Activated T-helper 1 cell treated with anti-CD3 and anti-CD28 coated beads, Interleukin-12 subunit alpha, Interleukin-12 subunit beta, Interleukin-2, Interleukin-4 antibody, amounts not matched to agents 30 ng/mL and 10 ng/mL and 1 ng/mL, durations not matched to agents 14 hours and 24 hours and 36 hours (primary cell): ENCODE data around the gene TRIP10. TPM values are rescaled to one million over a fixed set of nuclear protein-coding genes. Genes with fewer than 3 reads are reported as not detected.

ENCODE experiments used
- DNase-seq: peaks from one replicate; pipeline ENCODE4 v3.0.0; 2021; ENCODE audit warnings: low spot score
- H3K27ac Mint-ChIP-seq: one replicate; pipeline ENCODE4 v1.8.0; 2021; ENCODE audit warnings: mild to moderate bottlenecking, mixed read lengths
- H3K27me3 Mint-ChIP-seq: one replicate; pipeline ENCODE4 v1.8.0; 2022; ENCODE audit warnings: mild to moderate bottlenecking, moderate library complexity, mixed read lengths; ENCODE audit not compliant: insufficient read depth
- H3K36me3 Mint-ChIP-seq: one replicate; pipeline ENCODE4 v1.8.0; 2021; ENCODE audit warnings: low read depth, mixed read lengths
- H3K4me1 Mint-ChIP-seq: one replicate; pipeline ENCODE4 v1.8.0; 2021; ENCODE audit warnings: low read depth, mixed read lengths
- H3K4me3 Mint-ChIP-seq: one replicate; pipeline ENCODE4 v1.8.0; 2021; ENCODE audit warnings: mild to moderate bottlenecking, moderate library complexity, mixed read lengths
- H3K9me3 Mint-ChIP-seq: one replicate; pipeline ENCODE4 v1.8.0; 2021; ENCODE audit warnings: mixed read lengths
- intact Hi-C: fragments of 100-400 bp; cut with micrococcal nuclease; formaldehyde crosslinking; loops from one replicate; pipeline ENCODE4 v1.15.1; 2024
- total RNA-seq: library from RNA; stranded (reverse); gene quantifications from 2 replicates; pipeline ENCODE4 v1.2.3, GENCODE V29; 2022

Gene TRIP10
- total RNA-seq, 1 donor from 2014 or later, result 62.0 TPM

GRCh38 chr19:6723108-6723618 is 16.3 kb upstream of the TRIP10 start:
- Mint-ChIP-seq H3K4me3 (no peak overlapping the region), H3K4me1 (peaks cover 25% of the 10 kb centered on the region), H3K27me3 (peaks cover 6% of the 10 kb centered on the region), H3K9me3 (no peaks in the 10 kb centered on the region), H3K36me3 (no peaks in the 10 kb centered on the region), H3K27ac (no peak overlapping the region)
- intact Hi-C loops, result loop anchor here (5.0 kb wide), 1 partner anchor 91 kb away; no protein-coding TSS in a partner anchor
- DNase-seq, result no peak

GRCh38 chr19:6723738-6724137 is 15.7 kb upstream of the TRIP10 start:
- Mint-ChIP-seq H3K27me3 (peaks cover 6% of the 10 kb centered on the region), H3K36me3 (no peaks in the 10 kb centered on the region), H3K4me1 (peaks cover 30% of the 10 kb centered on the region), H3K4me3 (no peak overlapping the region), H3K9me3 (no peaks in the 10 kb centered on the region), H3K27ac (no peak overlapping the region)
- intact Hi-C loops, result loop anchor here (5.0 kb wide), 1 partner anchor 91 kb away; no protein-coding TSS in a partner anchor
- DNase-seq, result no peak

- Mint-ChIP-seq H3K27ac (no peak overlapping the region), H3K9me3 (no peaks in the 10 kb centered on the region), H3K27me3 (peaks cover 4% of the 10 kb centered on the region), H3K4me1 (peaks cover 26% of the 10 kb centered on the region), H3K36me3 (peaks cover 5% of the 10 kb centered on the region), H3K4me3 (no peak overlapping the region)
- intact Hi-C loops, result loop anchor here (5.0 kb wide), 1 partner anchor 93 kb away; no protein-coding TSS in a partner anchor
- no peak for DNase-seq
Measured at GRCh38 chr19:6724631-6725492, 14.6 kb upstream of the TRIP10 start.

- no peak for DNase-seq
- H3K27ac Mint-ChIP-seq, result no peak overlapping the region
- intact Hi-C loops, result no loop called here
- H3K9me3 Mint-ChIP-seq, result no peaks in the 10 kb centered on the region
- peaks cover 18% of the 10 kb centered on the region for H3K4me1 Mint-ChIP-seq
- H3K36me3 Mint-ChIP-seq, result peaks cover 7% of the 10 kb centered on the region
- peaks cover 4% of the 10 kb centered on the region for H3K27me3 Mint-ChIP-seq
- H3K4me3 Mint-ChIP-seq, result no peak overlapping the region
Measured at GRCh38 chr19:6725513-6726231, 13.8 kb upstream of the TRIP10 start.

GRCh38 chr19:6728346-6728745 is 11.1 kb upstream of the TRIP10 start:
- H3K27ac Mint-ChIP-seq, result no peak overlapping the region
- H3K4me3 Mint-ChIP-seq, result no peak overlapping the region
- intact Hi-C loops, result no loop called here
- DNase-seq, result no peak
- peaks cover 2% of the 10 kb centered on the region for H3K27me3 Mint-ChIP-seq
- H3K9me3 Mint-ChIP-seq, result no peaks in the 10 kb centered on the region
- H3K4me1 Mint-ChIP-seq, result peaks cover 12% of the 10 kb centered on the region
- H3K36me3 Mint-ChIP-seq, result peaks cover 16% of the 10 kb centered on the region

GRCh38 chr19:6729573-6730152 is 9.8 kb upstream of the TRIP10 start:
- H3K36me3 Mint-ChIP-seq, result peaks cover 20% of the 10 kb centered on the region
- peaks cover 7% of the 10 kb centered on the region for H3K4me1 Mint-ChIP-seq
- no peak overlapping the region for H3K27ac Mint-ChIP-seq
- H3K27me3 Mint-ChIP-seq, result peaks cover 2% of the 10 kb centered on the region
- H3K4me3 Mint-ChIP-seq, result no peak overlapping the region
- DNase-seq, result no peak
- H3K9me3 Mint-ChIP-seq, result no peaks in the 10 kb centered on the region
- intact Hi-C loops, result no loop called here

- Mint-ChIP-seq H3K9me3 (no peaks in the 10 kb centered on the region), H3K36me3 (peaks cover 20% of the 10 kb centered on the region), H3K27me3 (peaks cover 2% of the 10 kb centered on the region), H3K4me1 (peaks cover 7% of the 10 kb centered on the region), H3K4me3 (no peak overlapping the region), H3K27ac (no peak overlapping the region)
- intact Hi-C loops, result no loop called here
- DNase-seq, result no peak
Measured at GRCh38 chr19:6730153-6730804, 9.2 kb upstream of the TRIP10 start.

- H3K27ac Mint-ChIP-seq, result no peak overlapping the region
- peaks cover 2% of the 10 kb centered on the region for H3K27me3 Mint-ChIP-seq
- intact Hi-C loops, result no loop called here
- no peak for DNase-seq
- H3K36me3 Mint-ChIP-seq, result peaks cover 24% of the 10 kb centered on the region
- peaks cover 13% of the 10 kb centered on the region for H3K4me1 Mint-ChIP-seq
- H3K9me3 Mint-ChIP-seq, result no peaks in the 10 kb centered on the region
- no peak overlapping the region for H3K4me3 Mint-ChIP-seq
Measured at GRCh38 chr19:6730941-6731670, 8.4 kb upstream of the TRIP10 start.

GRCh38 chr19:6731822-6732221 is 7.7 kb upstream of the TRIP10 start:
- H3K27ac Mint-ChIP-seq, result no peak overlapping the region
- DNase-seq, result no peak
- peaks cover 2% of the 10 kb centered on the region for H3K27me3 Mint-ChIP-seq
- peaks cover 27% of the 10 kb centered on the region for H3K36me3 Mint-ChIP-seq
- no peaks in the 10 kb centered on the region for H3K9me3 Mint-ChIP-seq
- H3K4me3 Mint-ChIP-seq, result no peak overlapping the region
- intact Hi-C loops, result no loop called here
- peaks cover 18% of the 10 kb centered on the region for H3K4me1 Mint-ChIP-seq

- no peaks in the 10 kb centered on the region for H3K27me3 Mint-ChIP-seq
- H3K27ac Mint-ChIP-seq, result peak overlapping the region; percentile 40
- intact Hi-C loops, result no loop called here
- H3K9me3 Mint-ChIP-seq, result no peaks in the 10 kb centered on the region
- no peak for DNase-seq
- H3K4me3 Mint-ChIP-seq, result no peak overlapping the region
- peaks cover 27% of the 10 kb centered on the region for H3K36me3 Mint-ChIP-seq
- peaks cover 21% of the 10 kb centered on the region for H3K4me1 Mint-ChIP-seq
Measured at GRCh38 chr19:6732803-6733337, 6.6 kb upstream of the TRIP10 start.

GRCh38 chr19:6733338-6734095 is 6.0 kb upstream of the TRIP10 start:
- intact Hi-C loops, result no loop called here
- Mint-ChIP-seq H3K27ac (no peak overlapping the region), H3K4me1 (peaks cover 25% of the 10 kb centered on the region), H3K27me3 (no peaks in the 10 kb centered on the region), H3K9me3 (no peaks in the 10 kb centered on the region), H3K4me3 (peak overlapping the region; percentile 19), H3K36me3 (peaks cover 27% of the 10 kb centered on the region)
- DNase-seq, result no peak
